Tibial nerve (tissue), 4 donors: Measurements from ENCODE around the gene SLC35G6. TPM values are rescaled to one million over a fixed set of nuclear protein-coding genes. Genes with fewer than 3 reads are reported as not detected.
A peak's percentile ranks its signal among the peaks of the same experiment; 100 is the strongest.
"Not testable (repeated sequence)": the region's sequence is repeated elsewhere in the genome, so short reads cannot be mapped to it uniquely, and the experiment has no call there.

Source experiments
- DNase-seq, 2 donors: peaks; one replicate each; pipeline ENCODE4 v3.0.0-alpha.2; 2019; ENCODE audit warnings: low spot score in 2 of 2
- H3K27ac ChIP-seq, 4 donors: fragments of 200-600 bp; sonication (generic) in 3 of 4; one replicate each; pipeline ENCODE4 v1.5.1; 2017 to 2019; ENCODE audit warnings: mild to moderate bottlenecking in 1 of 4
- H3K27me3 ChIP-seq, 2 donors: fragments of 200-600 bp; sonication (generic) in 1 of 2; one replicate each; pipeline versions ENCODE4 v1.5.1 to v1.6.0; 2017 to 2019
- H3K36me3 ChIP-seq, 3 donors: fragments of 200-600 bp; sonication (generic); one replicate each; pipeline ENCODE4 v1.5.1; 2018 to 2019
- H3K4me1 ChIP-seq, 4 donors: fragments of 200-600 bp; sonication (generic) in 3 of 4; one replicate each; pipeline ENCODE4 v1.5.1; 2017 to 2019
- H3K4me3 ChIP-seq, 4 donors: fragments of 200-600 bp; sonication (generic) in 3 of 4; one replicate each; pipeline ENCODE4 v1.5.1; 2017 to 2019; ENCODE audit warnings: mild to moderate bottlenecking in 1 of 4, moderate library complexity in 1 of 4
- H3K9me3 ChIP-seq, 4 donors: fragments of 200-600 bp; sonication (generic) in 3 of 4; one replicate each; pipeline ENCODE4 v1.5.1; 2017 to 2019
- EP300 ChIP-seq, 2 donors: sonication (generic); formaldehyde crosslinking; IDR thresholded peaks; one replicate each; pipeline ENCODE4 v1.6.1; 2017; ENCODE audit warnings: antibody characterized with exemption in 2 of 2, mild to moderate bottlenecking in 1 of 2
- POLR2A ChIP-seq, 2 donors: fragments of 450-650 bp; IDR thresholded peaks; one replicate each; pipeline ENCODE4 v1.6.1; 2017; ENCODE audit warnings: antibody characterized with exemption in 2 of 2, mild to moderate bottlenecking in 2 of 2, moderate library complexity in 2 of 2
- WGBS, 2 donors: methylation state at CpG; one replicate each; pipeline ENCODE4 v1.1.5; 2018; 5-methylcytosine and 5-hydroxymethylcytosine counted together
- total RNA-seq, 4 donors: library from RNA; depleted of rRNA; stranded (reverse); fragments of >200 nt; gene quantifications; one replicate each; pipeline ENCODE4 v1.1.0, GENCODE V29; 2016
- TF ChIP-seq, protein P1 (sequence below), 5 experiments: fragments of 200-600 bp in 3 of 5; fragments of 450-650 bp in 2 of 5; sonication (generic) in 3 of 5; IDR thresholded peaks; one replicate each; pipeline ENCODE4 v1.5.1; 2016 to 2019; ENCODE audit warnings: antibody characterized with exemption in 5 of 5, mild to moderate bottlenecking in 3 of 5, moderate library complexity in 2 of 5

Gene SLC35G6
- total RNA-seq = not detected

DNA sequence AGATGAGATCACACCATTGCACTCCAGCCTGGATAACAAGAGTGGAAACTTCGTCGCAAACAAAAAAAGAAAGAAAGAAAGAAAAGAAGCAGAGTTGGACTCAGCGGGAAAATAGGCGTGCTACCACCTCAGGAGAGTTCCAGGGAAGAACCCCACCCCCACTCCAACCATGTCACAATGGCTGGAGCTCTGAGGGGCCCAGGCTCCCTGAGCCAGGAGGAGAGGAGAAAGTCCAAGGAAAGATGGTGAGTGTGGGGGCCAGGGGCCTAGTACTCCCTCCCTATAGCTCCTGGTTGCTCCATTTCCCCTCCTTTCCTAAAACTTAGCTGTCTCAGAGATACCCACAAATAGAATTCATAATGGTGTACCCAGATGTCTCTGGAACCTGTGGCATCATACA lies at the start of gene SLC35G6:
SLC35G6 (plus strand) TSS at position 172 of the 400 bp plus-strand sequence; CDS start at position 243, 71 bp downstream.
- H3K27ac ChIP-seq = peak within 1 kb of the TSS; percentile 99 to 100 (median 100)

DNA sequence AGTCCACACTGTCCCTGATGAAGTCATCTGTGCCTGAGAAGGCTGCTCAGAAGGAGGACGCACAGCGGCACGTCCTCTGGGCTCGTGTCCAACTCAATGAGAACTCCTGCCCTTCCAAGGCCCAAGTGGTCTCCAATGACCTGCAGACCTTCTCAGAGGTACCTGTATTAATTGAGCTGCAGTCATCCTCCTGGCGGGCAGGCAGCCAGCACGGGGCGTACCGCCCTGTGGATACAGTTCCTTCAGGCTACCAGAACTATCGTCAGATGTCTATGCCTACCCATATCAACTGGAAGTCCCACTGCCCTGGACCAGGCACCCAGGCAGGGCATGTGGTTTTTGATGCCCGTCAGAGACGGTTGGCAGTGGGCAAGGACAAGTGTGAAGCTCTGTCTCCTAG lies 49.0 kb upstream of the SLC35G6 start:
- 87 to 100% methylated on average over 7 to 11 of the region's 11 CpGs for WGBS, 2 donors
- no peak for DNase-seq
- TF ChIP-seq EP300 (IDR thresholded peaks at IDR 0.05) (no peak), POLR2A (IDR thresholded peaks at IDR 0.05) (no peak)
- TF ChIP-seq, protein P1, sequence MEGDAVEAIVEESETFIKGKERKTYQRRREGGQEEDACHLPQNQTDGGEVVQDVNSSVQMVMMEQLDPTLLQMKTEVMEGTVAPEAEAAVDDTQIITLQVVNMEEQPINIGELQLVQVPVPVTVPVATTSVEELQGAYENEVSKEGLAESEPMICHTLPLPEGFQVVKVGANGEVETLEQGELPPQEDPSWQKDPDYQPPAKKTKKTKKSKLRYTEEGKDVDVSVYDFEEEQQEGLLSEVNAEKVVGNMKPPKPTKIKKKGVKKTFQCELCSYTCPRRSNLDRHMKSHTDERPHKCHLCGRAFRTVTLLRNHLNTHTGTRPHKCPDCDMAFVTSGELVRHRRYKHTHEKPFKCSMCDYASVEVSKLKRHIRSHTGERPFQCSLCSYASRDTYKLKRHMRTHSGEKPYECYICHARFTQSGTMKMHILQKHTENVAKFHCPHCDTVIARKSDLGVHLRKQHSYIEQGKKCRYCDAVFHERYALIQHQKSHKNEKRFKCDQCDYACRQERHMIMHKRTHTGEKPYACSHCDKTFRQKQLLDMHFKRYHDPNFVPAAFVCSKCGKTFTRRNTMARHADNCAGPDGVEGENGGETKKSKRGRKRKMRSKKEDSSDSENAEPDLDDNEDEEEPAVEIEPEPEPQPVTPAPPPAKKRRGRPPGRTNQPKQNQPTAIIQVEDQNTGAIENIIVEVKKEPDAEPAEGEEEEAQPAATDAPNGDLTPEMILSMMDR (IDR thresholded peaks at IDR 0.05) = no peak

More for the DNA sequence above, at the start of gene SLC35G6:
- H3K27me3 ChIP-seq, H3K36me3 ChIP-seq, DNase-seq, H3K9me3 ChIP-seq: not testable (repeated sequence)
- Histone ChIP-seq H3K4me3 (peak within 1 kb of the TSS in 2 of 4 donors; percentile 69 to 91), H3K4me1 (peaks cover 0 to 64% (median 47%) of the 10 kb centered on the region in 4 donors)
- WGBS, 2 donors = 73 to 78% methylated on average over 4 of the region's 4 CpGs

DNA sequence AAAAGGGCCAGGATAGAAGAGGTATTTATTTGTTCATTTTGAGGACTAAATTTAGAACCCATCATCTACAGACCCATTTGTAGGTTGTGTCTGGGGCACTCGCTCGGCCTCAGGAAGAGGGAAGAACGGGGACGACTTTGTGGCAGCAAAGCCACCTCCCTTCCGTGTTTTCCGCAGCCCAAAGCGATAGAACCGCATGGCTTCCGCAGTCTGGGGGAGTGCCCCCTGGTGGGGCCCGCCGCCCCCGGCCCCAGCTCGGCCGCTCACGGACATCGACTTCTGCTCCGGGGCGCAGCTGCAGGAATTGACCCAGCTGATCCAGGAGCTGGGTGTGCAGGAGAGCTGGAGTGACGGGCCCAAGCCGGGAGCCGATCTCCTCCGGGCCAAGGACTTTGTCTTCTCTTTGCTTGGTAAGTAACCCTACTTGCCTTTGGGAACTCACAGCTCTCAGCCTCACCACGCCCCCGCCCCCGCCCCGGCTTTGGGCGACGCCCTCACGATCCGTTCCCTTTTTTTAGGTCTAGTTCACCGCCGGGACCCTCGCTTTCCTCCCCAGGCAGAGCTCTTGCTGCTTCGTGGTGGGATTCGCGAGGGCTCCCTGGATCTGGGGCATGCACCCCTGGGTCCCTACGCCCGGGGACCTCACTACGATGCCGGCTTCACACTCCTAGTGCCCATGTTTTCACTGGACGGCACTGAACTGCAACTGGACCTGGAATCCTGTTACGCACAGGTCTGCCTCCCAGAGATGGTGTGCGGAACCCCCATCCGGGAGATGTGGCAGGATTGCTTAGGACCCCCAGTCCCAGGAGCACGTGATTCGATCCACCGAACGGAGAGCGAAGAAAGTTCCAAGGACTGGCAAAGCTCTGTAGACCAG lies 45.3 kb upstream of the SLC35G6 start:
- Histone ChIP-seq H3K4me1 (peaks cover 0 to 60% (median 36%) of the 10 kb centered on the region in 4 donors), H3K9me3 (no peaks in the 10 kb centered on the region), H3K36me3 (no peaks in the 10 kb centered on the region), H3K4me3 (peak overlapping the region; percentile 13 to 57 (median 44)), H3K27me3 (peaks cover 0 to 51% of the 10 kb centered on the region in 2 donors), H3K27ac (peak overlapping the region in 3 of 4 donors; percentile 53 to 72 (median 62))
- TF ChIP-seq, protein P1 (IDR thresholded peaks at IDR 0.05) = no peak
- TF ChIP-seq EP300 (IDR thresholded peaks at IDR 0.05) (no peak), POLR2A (IDR thresholded peaks at IDR 0.05) (no peak)
- 7 to 10% methylated on average over 45 to 48 of the region's 49 CpGs for WGBS, 2 donors
- DNase-seq = no peak

More for the DNA sequence above, 49.0 kb upstream of the SLC35G6 start:
- no peak overlapping the region for H3K4me3 ChIP-seq
- H3K4me1 ChIP-seq = peaks cover 0 to 24% (median 9%) of the 10 kb centered on the region in 4 donors
- no peaks in the 10 kb centered on the region for H3K36me3 ChIP-seq
- H3K27me3 ChIP-seq = peaks cover 0 to 15% of the 10 kb centered on the region in 2 donors
- no peaks in the 10 kb centered on the region for H3K9me3 ChIP-seq
- no peak overlapping the region for H3K27ac ChIP-seq

DNA sequence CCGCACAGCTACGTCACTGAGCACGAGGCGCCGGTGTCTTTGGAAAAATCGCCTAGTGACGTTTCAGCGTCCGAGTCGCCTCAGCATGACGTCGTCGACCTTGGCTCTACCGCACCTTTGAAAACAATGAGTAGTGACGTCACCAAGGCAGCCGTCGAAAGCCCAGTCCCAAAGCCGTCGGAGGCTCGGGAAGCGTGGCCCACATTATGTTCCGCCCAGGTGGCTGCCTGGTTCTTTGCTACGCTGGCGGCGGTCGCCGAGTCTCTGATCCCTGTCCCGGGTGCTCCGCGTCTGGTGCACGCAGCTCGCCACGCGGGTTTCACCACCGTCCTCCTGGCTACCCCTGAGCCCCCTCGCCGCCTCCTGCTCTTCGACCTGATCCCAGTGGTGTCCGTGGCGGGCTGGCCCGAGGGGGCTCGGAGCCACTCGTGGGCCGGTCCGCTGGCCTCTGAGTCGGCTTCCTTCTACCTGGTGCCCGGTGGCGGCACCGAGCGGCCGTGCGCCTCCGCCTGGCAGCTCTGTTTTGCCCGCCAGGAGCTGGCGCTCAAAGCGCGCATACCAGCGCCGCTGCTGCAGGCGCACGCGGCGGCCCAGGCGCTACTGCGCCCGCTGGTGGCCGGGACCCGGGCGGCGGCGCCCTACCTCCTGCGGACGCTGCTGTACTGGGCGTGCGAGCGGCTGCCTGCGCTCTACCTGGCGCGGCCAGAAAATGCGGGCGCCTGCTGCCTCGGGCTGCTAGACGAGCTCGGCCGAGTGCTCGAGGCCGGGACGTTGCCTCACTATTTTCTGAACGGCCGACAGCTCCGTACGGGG lies 44.5 kb upstream of the SLC35G6 start:
- Histone ChIP-seq H3K27ac (peak overlapping the region in 3 of 4 donors; percentile 62 to 72 (median 70)), H3K9me3 (no peaks in the 10 kb centered on the region), H3K4me1 (peaks cover 0 to 63% (median 36%) of the 10 kb centered on the region in 4 donors), H3K4me3 (peak overlapping the region; percentile 10 to 57 (median 40)), H3K36me3 (no peaks in the 10 kb centered on the region), H3K27me3 (peaks cover 0 to 59% of the 10 kb centered on the region in 2 donors)
- TF ChIP-seq, protein P1 (IDR thresholded peaks at IDR 0.05) = peak; percentile 85 to 98 (median 92)
- peak in 1 of 2 donors; percentile 63 for TF ChIP-seq EP300 (IDR thresholded peaks at IDR 0.05)
- peak in 1 of 2 donors; percentile 23 for TF ChIP-seq POLR2A (IDR thresholded peaks at IDR 0.05)
- peak in 1 of 2 donors; percentile 38 for DNase-seq
- WGBS, 2 donors = 5 to 8% methylated on average over 81 to 91 of the region's 92 CpGs

DNA sequence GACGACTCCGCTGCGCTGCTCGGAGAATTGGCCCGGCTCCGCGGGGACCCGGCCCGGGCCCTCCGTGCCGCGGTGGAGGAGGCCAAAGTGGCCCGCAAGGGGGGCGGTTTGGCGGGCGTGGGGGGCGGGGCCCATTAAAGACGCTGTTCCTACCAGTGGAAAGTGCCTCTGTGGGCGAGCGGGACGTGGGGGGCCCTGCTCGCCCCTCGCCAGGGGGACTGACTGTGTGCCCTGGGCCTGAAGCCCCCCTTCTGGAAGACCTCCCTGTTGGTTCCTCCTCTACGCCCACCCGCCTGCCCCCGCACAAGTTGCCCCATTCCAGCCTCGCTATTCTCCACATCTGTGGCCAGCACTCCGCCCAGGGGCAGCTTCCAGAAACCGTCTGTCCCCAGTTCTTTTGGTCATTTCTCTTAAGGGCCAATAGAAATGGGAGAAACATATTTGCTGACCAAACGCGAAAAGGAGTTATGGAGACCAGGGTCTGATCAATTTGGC lies 43.8 kb upstream of the SLC35G6 start:
- Histone ChIP-seq H3K36me3 (no peaks in the 10 kb centered on the region), H3K9me3 (no peaks in the 10 kb centered on the region), H3K27me3 (peaks cover 0 to 64% of the 10 kb centered on the region in 2 donors), H3K4me1 (peaks cover 0 to 63% (median 36%) of the 10 kb centered on the region in 4 donors), H3K27ac (peak overlapping the region in 3 of 4 donors; percentile 62 to 72 (median 70)), H3K4me3 (peak overlapping the region; percentile 10 to 51 (median 26))
- TF ChIP-seq POLR2A (IDR thresholded peaks at IDR 0.05) = no peak
- no peak for TF ChIP-seq EP300 (IDR thresholded peaks at IDR 0.05)
- TF ChIP-seq, protein P1 (IDR thresholded peaks at IDR 0.05) = no peak
- 25 to 35% methylated on average over 20 to 24 of the region's 31 CpGs for WGBS, 2 donors
- DNase-seq = no peak
